NCI-H748 treated with DMSO at 0.1 percent for 48 hours (cell line): ENCODE measurements around the gene MRGPRG.
"Not testable (repeated sequence)": the region's sequence is repeated elsewhere in the genome, so short reads cannot be mapped to it uniquely, and the experiment has no call there.

Source experiments
- DNase-seq: peaks from one replicate; lab custom pipeline; 2025; lab: John Stamatoyannopoulos, UW

MRGPRG gene, protein sequence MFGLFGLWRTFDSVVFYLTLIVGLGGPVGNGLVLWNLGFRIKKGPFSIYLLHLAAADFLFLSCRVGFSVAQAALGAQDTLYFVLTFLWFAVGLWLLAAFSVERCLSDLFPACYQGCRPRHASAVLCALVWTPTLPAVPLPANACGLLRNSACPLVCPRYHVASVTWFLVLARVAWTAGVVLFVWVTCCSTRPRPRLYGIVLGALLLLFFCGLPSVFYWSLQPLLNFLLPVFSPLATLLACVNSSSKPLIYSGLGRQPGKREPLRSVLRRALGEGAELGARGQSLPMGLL

DNA sequence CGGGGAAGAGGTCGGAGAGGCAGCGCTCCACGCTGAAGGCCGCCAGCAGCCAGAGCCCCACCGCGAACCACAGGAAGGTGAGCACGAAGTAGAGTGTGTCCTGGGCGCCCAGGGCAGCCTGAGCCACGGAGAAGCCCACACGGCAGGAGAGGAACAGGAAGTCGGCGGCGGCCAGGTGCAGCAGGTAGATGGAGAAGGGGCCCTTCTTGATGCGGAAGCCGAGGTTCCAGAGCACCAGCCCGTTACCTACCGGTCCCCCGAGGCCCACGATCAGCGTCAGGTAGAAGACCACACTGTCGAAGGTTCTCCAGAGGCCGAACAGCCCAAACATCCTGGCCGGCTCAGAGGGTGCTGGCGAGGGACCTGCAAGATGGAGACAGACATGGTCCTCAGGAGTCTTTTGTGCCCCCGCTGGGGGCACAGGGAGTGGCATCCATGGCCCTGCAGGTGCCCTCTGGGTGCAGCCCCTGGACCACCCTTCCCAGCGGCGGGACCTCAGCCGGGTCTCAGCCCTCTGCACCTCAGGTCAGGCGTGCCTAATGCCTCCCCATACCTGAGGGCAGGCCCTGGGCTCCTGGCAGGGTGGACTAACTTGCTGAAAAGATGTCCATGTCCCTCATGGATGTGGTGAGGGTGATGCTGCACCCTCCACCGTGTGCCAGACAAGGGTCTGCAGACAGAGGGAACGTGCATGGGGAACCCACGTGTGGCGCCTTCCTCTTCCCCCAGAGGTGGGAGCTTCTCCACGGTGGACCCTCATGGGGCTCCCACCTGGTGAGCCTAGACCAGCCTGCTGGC is at the start of gene MRGPRG:
TSS of gene MRGPRG (minus strand) at position 331 of the 798 bp plus-strand sequence. CDS start at position 331, 0 bp downstream.
- no peak for DNase-seq

DNA sequence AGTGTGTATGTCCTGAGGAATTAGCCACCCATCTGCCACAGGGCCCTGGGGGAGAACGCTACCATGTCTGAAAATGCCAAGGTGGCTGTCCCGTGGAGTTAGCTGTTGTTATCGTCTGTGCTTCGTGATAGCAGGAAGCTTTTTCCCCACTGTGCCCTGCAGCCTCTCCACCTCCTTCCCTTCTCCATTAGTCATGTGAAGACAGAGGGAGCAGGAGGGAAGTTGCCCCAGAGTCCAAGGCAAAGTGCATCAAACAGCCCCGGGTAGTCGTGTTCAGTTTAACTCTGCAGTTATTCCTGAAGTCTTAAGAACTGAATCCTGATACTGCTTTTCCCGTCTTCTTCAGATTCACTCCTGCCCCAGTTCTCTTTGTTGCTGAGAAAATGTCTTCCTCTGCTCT is 43.9 kb upstream of the MRGPRG start:
- DNase-seq = not testable (repeated sequence)

DNA sequence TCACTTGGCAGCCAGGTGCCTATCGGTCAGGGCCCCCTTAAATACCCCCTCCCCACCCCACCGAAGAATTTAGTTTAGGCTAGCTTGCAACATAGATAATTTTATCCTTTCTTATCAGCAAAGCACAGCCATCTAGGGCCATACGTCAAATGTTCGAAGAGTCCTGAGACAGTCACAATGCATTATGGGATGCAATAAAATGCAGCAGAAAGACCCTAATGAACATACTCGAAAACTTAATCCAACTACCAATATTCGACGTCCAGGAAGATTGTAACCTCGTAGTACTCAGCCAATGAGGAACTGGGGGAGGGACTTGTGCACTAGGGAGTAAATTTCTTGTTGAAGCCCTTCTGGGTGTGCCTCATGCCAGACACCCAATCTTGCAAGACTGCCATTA is 43.2 kb upstream of the MRGPRG start:
- not testable (repeated sequence) for DNase-seq

DNA sequence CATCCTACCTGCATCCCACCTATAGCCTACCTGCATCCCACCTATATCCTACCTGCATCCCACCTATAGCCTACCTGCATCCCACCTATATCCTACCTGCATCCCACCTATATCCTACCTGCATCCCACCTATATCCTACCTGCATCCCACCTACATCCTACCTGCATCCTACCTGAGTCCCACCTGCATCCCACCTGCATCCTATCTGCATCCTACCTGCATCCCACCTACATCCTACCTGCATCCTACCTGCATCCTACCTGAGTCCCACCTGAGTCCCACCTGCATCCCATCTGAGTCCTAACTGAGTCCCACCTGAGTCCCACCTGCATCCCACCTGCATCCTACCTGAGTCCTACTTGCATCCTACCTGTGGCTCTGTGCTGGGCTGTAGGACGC is 38.9 kb upstream of the MRGPRG start:
- not testable (repeated sequence) for DNase-seq

DNA sequence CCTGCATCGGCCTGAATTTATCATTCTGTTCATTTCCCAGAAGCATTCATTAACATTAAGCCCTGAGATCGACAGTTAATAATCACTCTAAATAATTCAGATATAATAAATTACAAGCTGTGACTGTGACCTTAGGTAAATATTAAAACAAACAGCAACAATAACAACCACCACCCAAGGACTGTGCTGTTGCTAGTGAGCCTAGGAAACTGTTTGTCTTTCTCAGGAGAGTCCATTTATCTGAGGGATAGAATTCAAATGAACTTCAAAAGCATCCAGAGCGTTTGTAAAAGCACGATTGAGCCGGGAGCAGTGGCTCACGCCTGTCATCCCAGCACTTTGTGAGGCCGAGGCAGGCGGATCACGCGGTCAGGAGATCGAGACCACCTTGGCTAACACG is 36.6 kb upstream of the MRGPRG start:
- DNase-seq = not testable (repeated sequence)

DNA sequence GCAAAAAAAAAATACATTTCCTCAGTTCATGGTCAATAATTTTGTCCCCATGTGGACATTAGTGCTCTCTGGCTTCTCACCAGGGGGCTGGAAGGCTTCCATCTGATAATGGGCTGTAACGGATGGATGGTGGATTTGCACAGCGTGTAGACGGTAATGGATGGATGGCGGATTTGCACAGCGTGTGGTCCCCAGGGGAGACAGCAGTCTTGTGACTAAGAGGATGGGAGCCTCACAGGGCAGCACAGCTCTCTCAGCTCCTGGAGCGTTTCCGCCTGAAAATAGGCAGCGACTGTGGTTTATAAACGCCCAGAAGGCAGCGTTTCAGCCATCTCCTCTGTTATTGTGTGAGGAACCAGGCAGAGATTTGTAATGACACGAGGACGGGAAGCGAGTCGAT is 36.2 kb upstream of the MRGPRG start:
- not testable (repeated sequence) for DNase-seq

DNA sequence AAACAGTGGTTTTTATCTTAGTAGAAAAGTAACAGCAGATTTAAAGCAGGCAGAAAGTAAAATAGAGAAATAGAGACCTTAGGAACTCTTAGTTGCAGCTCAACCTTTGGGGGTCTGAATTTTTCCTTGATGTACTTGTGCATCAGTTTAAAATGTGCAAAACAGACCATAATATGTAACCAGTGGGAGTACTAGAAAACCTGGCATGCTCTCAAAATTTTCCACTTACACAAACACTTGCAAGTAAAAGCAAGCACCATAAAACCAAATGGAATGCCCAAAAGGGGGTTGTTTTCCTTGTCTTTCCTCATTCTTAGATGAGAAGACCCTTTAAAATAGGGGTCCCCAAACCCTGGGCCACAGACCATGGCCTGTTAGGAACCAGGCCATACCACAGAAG is 26.5 kb upstream of the MRGPRG start:
- DNase-seq = no peak

DNA sequence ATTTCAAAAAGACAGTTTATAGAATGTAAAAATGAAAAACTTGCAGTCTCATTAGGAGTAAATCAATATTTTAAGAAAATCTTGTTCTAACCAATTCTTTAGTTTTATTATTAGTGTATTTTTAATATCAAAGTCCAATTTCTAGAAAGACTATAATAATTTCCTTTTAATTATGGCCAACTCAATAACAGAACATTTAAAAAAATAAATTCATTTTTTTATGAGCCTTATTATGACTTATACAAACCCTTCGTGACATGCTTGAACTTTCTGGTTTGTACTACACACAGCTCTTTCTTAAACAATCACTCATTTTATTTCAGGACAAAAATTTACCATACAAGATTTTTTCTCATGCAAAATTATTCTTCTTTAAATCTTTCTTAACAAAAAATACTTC is 25.3 kb upstream of the MRGPRG start:
- DNase-seq = no peak

DNA sequence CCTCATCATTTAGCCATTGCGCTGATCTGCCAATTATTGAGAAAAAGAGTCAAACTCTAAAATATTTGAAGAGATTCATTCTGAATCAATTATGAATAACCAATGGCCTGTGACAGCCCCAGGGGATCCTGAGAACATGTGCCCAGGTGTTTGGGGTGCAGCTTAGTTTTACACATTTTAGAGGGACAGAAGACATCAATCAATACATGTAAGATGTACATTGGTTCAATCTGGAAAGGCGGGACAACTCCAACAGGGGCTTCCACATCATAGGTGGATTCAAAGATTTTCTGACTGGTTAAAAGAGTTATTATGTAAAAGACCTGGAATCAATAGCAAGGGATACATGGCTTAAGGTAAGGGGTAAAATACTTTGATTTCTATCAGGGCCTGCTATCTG is 18.5 kb upstream of the MRGPRG start:
- no peak for DNase-seq

DNA sequence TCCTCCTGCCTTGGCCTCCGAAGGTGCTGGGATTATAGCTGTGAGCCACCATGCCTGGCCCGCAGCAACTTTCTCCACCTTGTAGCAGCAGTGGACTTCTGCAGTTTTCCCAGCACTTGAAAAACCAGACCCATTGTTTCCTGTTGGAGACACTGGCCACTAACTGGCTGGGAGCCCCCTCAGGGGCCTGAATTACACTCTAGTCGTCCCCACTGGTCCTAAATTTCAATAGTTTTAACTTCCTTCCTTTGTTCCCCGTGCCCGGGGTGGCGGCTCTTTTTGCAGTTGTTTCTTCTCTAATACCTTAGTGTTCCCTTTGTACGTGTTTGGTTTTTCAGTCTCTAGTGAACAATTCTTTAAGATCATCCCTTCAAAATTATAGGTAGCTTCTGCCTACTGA is 16.2 kb upstream of the MRGPRG start:
- no peak for DNase-seq

DNA sequence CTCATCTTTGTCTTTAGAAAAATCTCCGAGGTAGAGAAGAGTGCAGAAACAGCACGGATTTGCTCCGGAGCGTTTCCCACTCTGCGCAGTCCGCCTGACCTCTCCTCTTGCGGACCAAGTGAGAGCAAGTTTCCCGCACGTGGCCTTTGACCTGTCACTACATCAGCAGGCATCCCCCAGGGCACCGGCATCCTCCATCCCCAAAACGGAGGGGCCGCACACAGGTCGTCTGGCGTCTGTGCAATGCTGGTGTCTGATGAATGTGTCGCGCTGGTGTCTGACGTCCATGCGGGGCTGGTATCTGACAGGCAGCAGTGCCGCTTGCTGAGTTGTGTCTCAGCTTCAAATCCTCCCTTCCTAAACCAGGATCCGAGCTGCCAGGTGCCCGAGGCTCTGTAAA is 14.3 kb upstream of the MRGPRG start:
- no peak for DNase-seq

DNA sequence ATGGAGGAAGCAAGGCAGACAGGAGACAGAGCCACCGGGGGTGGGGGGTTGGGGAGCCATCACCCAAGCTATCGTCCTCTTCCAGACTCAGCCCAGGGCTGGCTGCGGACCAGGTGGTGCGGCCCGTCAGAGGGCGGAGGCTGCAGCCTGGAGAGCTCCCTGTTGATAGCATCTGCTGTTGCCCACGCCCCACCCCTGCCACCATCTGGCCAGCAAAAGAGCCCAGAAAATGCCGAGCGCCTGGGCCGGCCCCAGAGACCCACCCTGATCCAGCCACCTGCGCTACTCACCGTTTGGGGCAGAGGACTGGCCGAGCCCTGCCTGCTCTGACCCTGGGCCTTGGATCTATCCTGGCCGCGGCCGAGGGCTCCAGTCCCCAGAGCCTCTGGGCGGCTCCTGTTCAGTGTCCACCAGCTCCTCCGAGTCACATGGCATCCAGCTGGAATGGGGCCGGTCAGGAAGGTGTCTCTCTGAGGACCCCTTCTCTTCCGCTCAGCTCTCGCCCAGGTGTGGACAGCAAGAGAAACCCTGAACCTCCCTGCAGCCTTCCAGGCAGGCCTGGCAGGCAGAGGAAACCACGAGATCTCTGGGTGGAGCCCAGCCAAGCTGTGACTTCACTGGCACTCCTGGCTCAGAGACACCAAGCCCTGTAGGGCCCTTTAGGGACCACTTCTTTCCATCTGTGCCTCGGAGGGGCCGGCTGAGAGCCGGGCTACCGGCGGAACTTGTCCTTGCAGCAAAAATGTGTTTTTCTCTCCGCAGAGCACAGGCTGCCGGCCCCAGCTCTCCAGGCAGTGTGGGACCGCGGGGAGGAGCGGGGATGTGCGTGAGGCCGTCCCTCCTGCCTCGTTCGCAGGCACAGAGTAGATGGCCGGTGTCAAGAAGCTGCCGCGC is 13.5 kb upstream of the MRGPRG start, which contains the start of gene MRGPRE:
TSS of gene MRGPRE (minus strand) at position 567 of the 894 bp plus-strand sequence. CDS start 3,618 bp downstream, outside the sequence.
- no peak for DNase-seq

DNA sequence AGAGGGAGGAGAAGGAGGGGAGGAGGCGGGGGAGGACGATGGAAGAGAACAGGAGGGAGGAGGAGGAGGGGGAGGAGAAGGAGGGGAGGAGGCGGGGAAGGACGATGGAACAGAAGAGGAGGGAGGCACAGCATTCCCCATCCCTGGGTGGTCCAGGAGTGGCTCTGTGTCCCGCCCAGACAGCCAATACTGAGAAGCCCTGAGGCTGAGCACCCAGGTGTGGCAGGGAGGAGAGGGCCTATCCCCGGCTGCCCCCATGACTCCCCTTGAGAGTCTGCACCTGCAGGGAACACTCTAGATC is 12.9 kb upstream of the MRGPRG start:
- DNase-seq = no peak

DNA sequence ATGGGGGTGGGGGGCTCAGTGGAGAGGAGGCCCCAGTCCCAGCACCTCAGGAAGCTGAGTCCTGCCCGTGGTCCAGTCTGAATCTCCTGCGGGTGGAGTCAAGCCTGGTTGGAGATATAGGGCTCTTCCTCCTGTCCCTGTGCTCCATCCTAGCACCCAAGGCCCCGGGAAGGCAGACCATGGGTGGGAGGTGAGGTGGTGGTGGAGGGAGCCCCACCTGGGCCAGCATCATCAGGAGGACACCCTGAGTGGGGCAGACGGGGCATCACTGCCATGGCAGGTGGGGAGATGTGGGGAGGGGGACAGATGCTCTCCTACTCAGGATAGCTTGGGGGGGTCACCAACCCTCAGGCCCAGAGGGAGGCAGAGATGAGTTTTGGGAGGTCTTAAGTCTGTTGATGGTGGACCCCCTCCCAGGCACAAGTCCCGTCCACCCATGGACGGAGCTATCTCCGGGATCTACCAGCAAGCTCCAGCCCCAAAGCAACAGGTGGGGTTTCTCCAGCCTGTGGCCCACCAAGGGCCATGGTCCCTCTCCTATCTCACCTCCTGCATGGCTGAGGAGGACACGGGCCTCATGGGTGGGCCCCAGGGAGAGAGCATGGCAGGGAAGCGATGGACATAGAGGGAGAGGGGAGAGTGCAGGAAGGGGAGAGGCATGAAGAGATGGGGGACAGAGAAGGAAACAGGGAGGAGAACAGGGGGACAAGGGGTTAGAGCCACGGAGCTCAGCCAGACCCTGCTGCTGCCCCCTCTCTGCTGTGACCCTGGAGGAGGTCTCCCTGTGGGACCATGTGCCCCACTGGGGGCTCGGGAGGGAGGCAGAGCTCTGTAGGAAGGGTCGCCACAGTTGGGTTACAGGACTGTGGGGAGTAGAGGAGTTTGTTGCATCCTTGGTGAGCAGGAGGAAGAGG is 12.3 kb upstream of the MRGPRG start:
- DNase-seq = no peak

DNA sequence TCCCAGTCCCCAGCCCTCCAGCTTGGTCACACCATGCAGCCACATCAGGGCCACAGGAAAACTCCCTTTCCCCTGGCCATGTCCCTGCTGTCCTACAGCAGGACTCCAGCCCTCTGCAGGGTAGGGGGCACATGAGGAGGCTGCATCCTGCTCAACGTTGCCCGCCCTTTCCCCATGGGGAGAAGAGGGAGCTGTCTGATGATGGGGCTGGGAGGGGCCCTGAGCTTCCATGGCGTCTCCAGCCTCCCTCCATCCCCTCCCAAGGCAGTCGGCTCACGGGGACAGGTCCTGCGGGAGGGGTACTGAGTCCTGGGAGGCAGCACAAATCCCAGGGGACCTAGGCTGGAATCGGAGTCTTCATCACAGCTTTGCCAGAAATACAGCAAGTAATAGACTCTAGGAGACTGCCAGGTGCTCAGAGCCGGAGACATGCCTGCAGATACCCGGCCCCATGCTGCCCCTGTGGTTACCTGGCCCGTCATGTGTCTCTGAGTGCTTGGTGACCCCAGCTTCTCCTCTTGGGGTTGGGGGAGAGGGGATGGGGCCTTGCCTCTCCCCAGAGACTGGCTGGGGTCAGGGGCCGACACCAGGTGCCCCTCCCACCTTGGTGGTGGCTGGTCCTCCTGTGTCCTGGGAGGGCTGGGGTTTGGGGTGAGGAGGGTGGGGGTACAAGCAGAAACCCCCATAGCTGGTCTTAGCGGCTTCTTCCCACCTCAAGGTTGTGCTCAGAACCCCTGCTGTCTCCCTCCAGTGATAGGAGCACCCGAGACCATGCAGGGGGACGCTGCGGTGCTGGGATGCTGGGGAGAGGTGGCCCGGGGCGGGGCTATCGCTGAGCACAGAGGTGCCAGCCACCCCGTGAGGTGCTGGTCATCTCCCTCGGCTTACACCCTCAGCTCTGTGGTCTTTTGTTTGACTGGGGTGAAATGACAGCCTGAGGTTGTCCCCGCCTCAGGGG is 11.3 kb upstream of the MRGPRG start:
- DNase-seq = no peak

DNA sequence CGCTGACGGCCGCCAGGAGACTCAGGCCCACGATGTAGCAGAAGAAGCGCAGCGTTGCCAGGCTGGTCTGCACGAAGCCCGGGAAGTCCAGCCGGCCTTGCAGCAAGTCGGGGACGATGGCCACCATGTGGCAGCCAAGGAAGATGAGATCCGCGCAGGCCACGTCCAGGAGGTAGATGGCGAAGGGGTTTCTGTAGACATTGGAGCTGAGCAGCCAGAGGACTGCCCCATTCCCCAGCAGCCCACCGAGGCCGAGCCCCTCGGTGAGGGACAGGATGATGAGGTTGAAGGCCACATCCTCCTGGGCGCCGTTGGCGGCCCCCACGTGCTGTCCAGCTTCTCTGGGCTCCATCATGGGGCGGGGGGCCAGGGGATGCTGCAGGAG is 9.8 kb upstream of the MRGPRG start:
- no peak for DNase-seq

DNA sequence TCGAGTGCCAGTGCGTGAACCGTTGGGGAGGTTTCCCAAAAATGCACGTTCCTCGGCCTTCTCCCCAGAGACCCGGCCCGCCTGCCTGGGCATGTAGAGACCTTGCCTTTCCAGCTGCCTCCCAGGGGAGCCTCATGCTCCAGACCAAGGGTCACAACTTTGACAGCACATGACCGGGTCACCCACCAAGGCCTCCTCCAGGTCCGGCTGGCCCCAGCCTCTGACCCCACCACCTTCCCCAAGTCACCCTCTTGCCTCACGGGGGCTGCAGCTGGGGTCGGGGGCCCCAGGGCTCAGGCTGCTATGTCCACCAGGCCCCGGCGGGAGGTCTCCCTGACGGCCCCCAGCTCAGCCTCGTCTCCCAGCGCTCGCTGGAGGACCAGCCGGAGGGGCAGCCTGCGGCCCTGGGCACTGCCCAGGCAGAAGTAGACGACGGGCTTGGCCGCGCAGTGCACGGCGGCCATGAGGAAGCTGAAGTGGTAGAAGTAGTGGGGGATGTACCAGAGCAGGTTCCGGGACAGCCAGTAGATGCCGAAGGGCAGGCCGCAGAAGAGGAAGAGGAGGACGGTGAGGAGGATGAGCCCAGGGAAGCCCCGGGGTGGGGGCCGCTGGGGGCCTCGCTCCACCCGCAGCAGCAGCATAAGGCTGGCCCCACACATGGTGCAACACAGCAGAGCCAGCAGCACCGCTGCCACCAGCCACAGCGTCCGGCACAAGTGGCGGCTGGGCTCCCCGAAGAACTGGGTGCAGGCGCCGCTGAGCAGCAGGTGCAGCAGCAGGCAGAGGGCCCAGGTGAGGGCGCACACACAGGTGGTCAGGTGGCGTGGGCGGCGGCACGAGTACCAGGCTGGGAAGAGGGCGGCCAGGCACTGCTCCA is 9.2 kb upstream of the MRGPRG start:
- no peak for DNase-seq

DNA sequence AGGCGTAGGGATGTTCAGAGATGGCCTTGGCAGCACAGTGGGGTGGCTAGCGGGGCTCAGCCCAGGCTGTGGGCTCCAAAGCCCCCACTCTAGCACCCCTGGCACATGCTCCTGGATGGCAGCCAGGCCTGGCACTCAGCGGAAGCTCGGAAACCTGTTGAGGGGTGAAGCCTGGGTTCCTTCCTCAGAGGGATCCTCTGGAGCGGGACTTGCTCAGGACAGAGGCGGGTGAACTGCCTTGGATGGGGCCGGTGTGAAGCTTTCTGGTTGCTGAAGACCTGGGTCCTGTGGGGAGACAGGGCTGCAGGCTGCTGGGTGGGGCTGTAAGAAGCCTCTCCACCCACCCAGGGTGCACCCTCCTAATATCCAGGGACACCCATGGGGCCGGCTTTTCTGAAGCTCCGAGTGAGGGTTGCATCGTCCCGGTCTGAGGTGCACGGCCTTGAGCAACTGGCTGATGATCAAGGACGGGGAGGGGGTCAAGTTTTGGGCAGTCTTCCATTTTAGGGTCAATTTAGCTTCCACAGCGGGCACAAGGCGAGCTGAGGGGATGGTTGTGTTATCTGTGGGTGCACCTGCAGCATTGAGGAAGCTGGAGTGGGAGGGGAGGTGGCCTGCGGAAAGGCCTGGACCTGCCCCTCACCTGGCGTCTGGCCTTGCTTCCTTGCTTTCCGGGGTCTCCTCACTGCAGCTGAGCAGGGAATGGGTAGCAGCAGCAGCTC is 8.4 kb upstream of the MRGPRG start:
- DNase-seq = no peak
